ENCODE results near the gene SEM1. TPM values are rescaled to one million over a fixed set of nuclear protein-coding genes. Genes with fewer than 3 reads are reported as not detected.

Gene SEM1
- total RNA-seq, 1 experiment from 2014 or later = 116 TPM

- Histone ChIP-seq H3K4me1 (no peaks in the 10 kb centered on the region), H3K9me3 (no peaks in the 10 kb centered on the region), H3K27me3 (replicated peaks; ENCODE audit: control insufficient read depth, insufficient read depth, low read length) (no peaks in the 10 kb centered on the region), H3K4me3 (ENCODE audit: low read depth, low read length) (no peak overlapping the region), H3K36me3 (ENCODE audit: control insufficient read depth, insufficient read depth, low read length) (no peaks in the 10 kb centered on the region)
- TF ChIP-seq CTCF (IDR thresholded peaks at IDR 0.05; ENCODE audit: insufficient read depth in 1 of 2, low read depth in 1 of 2, low read length in 1 of 2, severe bottlenecking in 1 of 2, unreplicated experiment in 1 of 2) = no peak
- CTCF ChIA-PET = no interaction called here
- intact Hi-C loops (cut with micrococcal nuclease; ENCODE audit: unreplicated experiment) = no loop called here
- no peaks in the 10 kb centered on the region for H3K36me3 Mint-ChIP-seq (ENCODE audit: insufficient read depth, unreplicated experiment)
- H3K27me3 Mint-ChIP-seq (ENCODE audit: insufficient read depth, unreplicated experiment) = no peaks in the 10 kb centered on the region
- DNase-seq = no peak
- no peaks in the 10 kb centered on the region for H3K4me1 Mint-ChIP-seq (ENCODE audit: low read depth, unreplicated experiment)
- no peak overlapping the region for H3K4me3 Mint-ChIP-seq (ENCODE audit: unreplicated experiment)
- BruUV-seq (replicated peaks) = no TSS peak
- POLR2A ChIA-PET = no interaction called here
- H3K9me3 Mint-ChIP-seq (ENCODE audit: unreplicated experiment) = no peaks in the 10 kb centered on the region
- H3K27ac Mint-ChIP-seq (ENCODE audit: unreplicated experiment) = no peak overlapping the region
These were observed 42.6 kb downstream of the SEM1 start for GRCh38 chr7:96667026-96667425.

GRCh38 chr7:96665689-96666088 lies 44.0 kb downstream of the SEM1 start:
- intact Hi-C loops (cut with micrococcal nuclease; ENCODE audit: unreplicated experiment) = no loop called here
- no peaks in the 10 kb centered on the region for H3K36me3 Mint-ChIP-seq (ENCODE audit: insufficient read depth, unreplicated experiment)

GRCh38 chr7:96664793-96665192 lies 44.9 kb downstream of the SEM1 start:
- H3K9me3 Mint-ChIP-seq (ENCODE audit: unreplicated experiment) = no peaks in the 10 kb centered on the region
- H3K4me3 Mint-ChIP-seq (ENCODE audit: unreplicated experiment) = no peak overlapping the region
- CTCF ChIA-PET = no interaction called here
- intact Hi-C loops (cut with micrococcal nuclease; ENCODE audit: unreplicated experiment) = no loop called here
- Histone ChIP-seq H3K27me3 (replicated peaks; ENCODE audit: control insufficient read depth, insufficient read depth, low read length) (no peaks in the 10 kb centered on the region), H3K4me1 (no peaks in the 10 kb centered on the region), H3K36me3 (ENCODE audit: control insufficient read depth, insufficient read depth, low read length) (no peaks in the 10 kb centered on the region), H3K4me3 (ENCODE audit: low read depth, low read length) (no peak overlapping the region), H3K9me3 (no peaks in the 10 kb centered on the region)
- TF ChIP-seq CTCF (IDR thresholded peaks at IDR 0.05; ENCODE audit: insufficient read depth in 1 of 2, low read depth in 1 of 2, low read length in 1 of 2, severe bottlenecking in 1 of 2, unreplicated experiment in 1 of 2) = no peak
- no peak for DNase-seq
- POLR2A ChIA-PET = no interaction called here
- no peaks in the 10 kb centered on the region for H3K27me3 Mint-ChIP-seq (ENCODE audit: insufficient read depth, unreplicated experiment)
- H3K27ac Mint-ChIP-seq (ENCODE audit: unreplicated experiment) = no peak overlapping the region
- no peaks in the 10 kb centered on the region for H3K4me1 Mint-ChIP-seq (ENCODE audit: low read depth, unreplicated experiment)
- no TSS peak for BruUV-seq (replicated peaks)
- no peaks in the 10 kb centered on the region for H3K36me3 Mint-ChIP-seq (ENCODE audit: insufficient read depth, unreplicated experiment)

More at GRCh38 chr7:96665689-96666088, 44.0 kb downstream of the SEM1 start:
- ChIA-PET CTCF (no interaction called here), POLR2A (no interaction called here)
- Histone ChIP-seq H3K27me3 (replicated peaks; ENCODE audit: control insufficient read depth, insufficient read depth, low read length) (no peaks in the 10 kb centered on the region), H3K4me1 (no peaks in the 10 kb centered on the region), H3K9me3 (no peaks in the 10 kb centered on the region), H3K4me3 (ENCODE audit: low read depth, low read length) (no peak overlapping the region), H3K36me3 (ENCODE audit: control insufficient read depth, insufficient read depth, low read length) (no peaks in the 10 kb centered on the region)
- no peak for DNase-seq
- no peak for TF ChIP-seq CTCF (IDR thresholded peaks at IDR 0.05; ENCODE audit: insufficient read depth in 1 of 2, low read depth in 1 of 2, low read length in 1 of 2, severe bottlenecking in 1 of 2, unreplicated experiment in 1 of 2)
- BruUV-seq (replicated peaks) = no TSS peak
- H3K27ac Mint-ChIP-seq (ENCODE audit: unreplicated experiment) = no peak overlapping the region
- H3K4me1 Mint-ChIP-seq (ENCODE audit: low read depth, unreplicated experiment) = no peaks in the 10 kb centered on the region
- H3K4me3 Mint-ChIP-seq (ENCODE audit: unreplicated experiment) = no peak overlapping the region
- no peaks in the 10 kb centered on the region for H3K27me3 Mint-ChIP-seq (ENCODE audit: insufficient read depth, unreplicated experiment)
- H3K9me3 Mint-ChIP-seq (ENCODE audit: unreplicated experiment) = no peaks in the 10 kb centered on the region
